Mesothelial cell of epicardium (in vitro differentiated cells): ENCODE data around the gene DGKI. TPM values are rescaled to one million over a fixed set of nuclear protein-coding genes. Genes with fewer than 3 reads are reported as not detected.

Source experiments
- DNase-seq, 2 experiments: peaks; one replicate each; pipeline ENCODE4 v3.0.0; 2021; ENCODE audit warnings: low spot score in 2 of 2; ENCODE audit not compliant: unreplicated experiment in 2 of 2
- H3K27ac Mint-ChIP-seq: 2 replicates; pipeline ENCODE4 v1.8.0; 2021; ENCODE audit warnings: mixed read lengths
- H3K27me3 Mint-ChIP-seq: 2 replicates; pipeline ENCODE4 v1.8.0; 2021; ENCODE audit warnings: low read depth, mixed read lengths
- H3K36me3 Mint-ChIP-seq: 2 replicates; pipeline ENCODE4 v1.8.0; 2021; ENCODE audit warnings: mixed read lengths
- H3K4me1 Mint-ChIP-seq: 2 replicates; pipeline ENCODE4 v1.8.0; 2021; ENCODE audit warnings: mixed read lengths
- H3K4me3 Mint-ChIP-seq: 2 replicates; pipeline ENCODE4 v1.8.0; 2021; ENCODE audit warnings: mild to moderate bottlenecking, moderate library complexity, mixed read lengths
- H3K9me3 Mint-ChIP-seq: 2 replicates; pipeline ENCODE4 v1.8.0; 2021; ENCODE audit warnings: mixed read lengths
- CTCF ChIP-seq: fragments of 200-600 bp; sonication (generic); IDR thresholded peaks from one replicate; pipeline ENCODE4 v1.5.0; 2021; ENCODE audit warnings: antibody characterized with exemption; ENCODE audit not compliant: unreplicated experiment
- total RNA-seq: library from RNA; stranded (reverse); gene quantifications from 3 replicates; pipeline ENCODE4 v1.2.1, GENCODE V29; 2021

Gene DGKI
- total RNA-seq, 1 donor from 2014 or later, result 2.0 TPM

- no peak overlapping the region for H3K4me3 Mint-ChIP-seq
- H3K27ac Mint-ChIP-seq, result no peak overlapping the region
- no peak for TF ChIP-seq CTCF
- peaks cover 6% of the 10 kb centered on the region for H3K4me1 Mint-ChIP-seq
- H3K9me3 Mint-ChIP-seq, result no peaks in the 10 kb centered on the region
- DNase-seq, result no peak
- no peaks in the 10 kb centered on the region for H3K36me3 Mint-ChIP-seq
- H3K27me3 Mint-ChIP-seq, result no peaks in the 10 kb centered on the region
Observed at GRCh38 chr7:137399827-137400823, 446.6 kb downstream of the DGKI start.

DNA sequence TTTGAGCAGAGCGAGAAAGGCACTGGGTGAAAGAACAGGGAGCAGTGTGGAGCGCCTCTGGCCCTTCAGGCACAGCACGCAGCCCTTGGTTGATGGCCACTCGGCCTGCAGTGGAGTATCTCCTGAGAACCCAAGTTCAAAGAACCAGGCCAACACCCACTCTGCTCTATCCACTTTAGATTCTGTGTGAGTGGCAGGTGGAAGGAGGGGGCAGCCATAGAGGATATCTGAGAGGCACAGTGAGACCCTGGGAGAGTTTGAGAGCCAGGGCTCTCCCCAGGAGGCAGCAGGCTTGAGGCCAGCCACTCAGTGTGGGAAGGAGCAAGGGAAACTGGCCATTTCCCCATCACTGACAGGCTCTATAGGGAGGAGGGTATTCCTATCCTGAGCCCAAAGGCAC is 450.7 kb downstream of the DGKI start:
- no peak for DNase-seq
- H3K27me3 Mint-ChIP-seq, result no peaks in the 10 kb centered on the region
- no peak for TF ChIP-seq CTCF
- no peaks in the 10 kb centered on the region for H3K36me3 Mint-ChIP-seq
- H3K9me3 Mint-ChIP-seq, result peaks cover 7% of the 10 kb centered on the region
- H3K4me3 Mint-ChIP-seq, result no peak overlapping the region
- no peak overlapping the region for H3K27ac Mint-ChIP-seq
- H3K4me1 Mint-ChIP-seq, result peaks cover 6% of the 10 kb centered on the region

DNA sequence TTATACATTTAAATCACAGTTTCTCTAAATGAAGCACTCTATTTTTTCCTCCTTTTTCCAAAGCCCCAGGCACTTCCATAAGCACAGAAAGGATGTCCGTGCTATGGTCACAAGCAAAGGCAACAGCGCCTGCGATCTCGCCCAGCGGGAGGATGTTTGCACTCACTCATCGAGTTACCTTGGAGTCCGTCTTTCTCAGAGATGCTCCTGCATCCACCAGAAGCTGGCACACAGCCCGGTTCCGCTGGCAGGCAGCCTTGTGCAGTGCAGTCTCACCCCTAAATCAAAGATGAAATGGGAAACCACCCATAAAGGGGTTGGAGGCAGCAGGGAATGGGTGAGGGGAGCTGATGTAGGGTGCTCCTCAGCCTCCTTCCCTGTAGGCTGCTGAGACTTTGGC is 451.4 kb downstream of the DGKI start:
- H3K27ac Mint-ChIP-seq, result no peak overlapping the region
- no peaks in the 10 kb centered on the region for H3K27me3 Mint-ChIP-seq
- peaks cover 2% of the 10 kb centered on the region for H3K4me1 Mint-ChIP-seq
- DNase-seq, result peak in 1 of 2 experiments; percentile 43
- H3K4me3 Mint-ChIP-seq, result no peak overlapping the region
- TF ChIP-seq CTCF, result no peak
- H3K36me3 Mint-ChIP-seq, result no peaks in the 10 kb centered on the region
- peaks cover 7% of the 10 kb centered on the region for H3K9me3 Mint-ChIP-seq

DNA sequence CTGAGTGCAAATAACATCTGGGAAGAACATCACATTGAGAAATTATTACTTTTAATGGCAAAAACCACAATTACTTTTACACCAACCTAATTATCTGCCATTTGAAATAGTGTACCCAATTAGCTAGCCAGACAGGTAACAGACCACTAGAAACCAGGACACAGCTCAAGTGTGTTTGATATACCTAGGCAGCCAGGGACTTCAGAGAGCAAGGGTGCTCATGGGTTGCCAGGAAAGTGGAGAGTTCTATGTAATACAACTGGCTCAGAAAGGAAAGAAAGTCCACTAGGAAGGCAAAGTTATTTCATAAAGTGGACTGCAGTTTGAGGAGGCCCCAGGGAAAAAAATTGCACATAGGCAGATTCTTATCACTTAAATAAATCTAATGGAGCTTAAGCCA is 453.2 kb downstream of the DGKI start:
- H3K27ac Mint-ChIP-seq, result no peak overlapping the region
- peaks cover 7% of the 10 kb centered on the region for H3K9me3 Mint-ChIP-seq
- no peaks in the 10 kb centered on the region for H3K4me1 Mint-ChIP-seq
- H3K36me3 Mint-ChIP-seq, result no peaks in the 10 kb centered on the region
- no peaks in the 10 kb centered on the region for H3K27me3 Mint-ChIP-seq
- no peak overlapping the region for H3K4me3 Mint-ChIP-seq
- TF ChIP-seq CTCF, result no peak
- DNase-seq, result no peak

GRCh38 chr7:137390076-137390475 is 456.7 kb downstream of the DGKI start:
- peaks cover 7% of the 10 kb centered on the region for H3K9me3 Mint-ChIP-seq
- no peak overlapping the region for H3K4me3 Mint-ChIP-seq
- no peak for DNase-seq
- TF ChIP-seq CTCF, result no peak
- no peaks in the 10 kb centered on the region for H3K27me3 Mint-ChIP-seq
- no peaks in the 10 kb centered on the region for H3K36me3 Mint-ChIP-seq
- no peaks in the 10 kb centered on the region for H3K4me1 Mint-ChIP-seq
- H3K27ac Mint-ChIP-seq, result no peak overlapping the region
